Trophoblast cell (in vitro differentiated cells and primary cell): ENCODE results near the gene ZNF277.

Source experiments
- DNase-seq, 2 donors: peaks; one replicate each; pipeline ENCODE4 v3.0.0-alpha.2; 2016
- H2AFZ ChIP-seq: 2 replicates; pipeline ENCODE4 v1.6.1; 2013; ENCODE audit warnings: low read length, moderate library complexity, mild to moderate bottlenecking; ENCODE audit not compliant: insufficient read depth, poor library complexity
- H2AK5ac ChIP-seq: 2 replicates; pipeline ENCODE4 v1.6.1; 2013; ENCODE audit warnings: mild to moderate bottlenecking, low read length
- H2BK120ac ChIP-seq: 2 replicates; pipeline ENCODE4 v1.6.1; 2013; ENCODE audit warnings: low read length, mild to moderate bottlenecking, moderate library complexity; ENCODE audit not compliant: insufficient read depth, poor library complexity
- H2BK12ac ChIP-seq: 2 replicates; pipeline ENCODE4 v1.6.1; 2013; ENCODE audit warnings: mild to moderate bottlenecking, low read length, moderate library complexity
- H2BK5ac ChIP-seq: 2 replicates; pipeline ENCODE4 v1.6.1; 2013; ENCODE audit warnings: low read length, low read depth, moderate library complexity, mild to moderate bottlenecking; ENCODE audit not compliant: poor library complexity
- H3K14ac ChIP-seq: 2 replicates; pipeline ENCODE4 v1.6.1; 2013; ENCODE audit warnings: mild to moderate bottlenecking, low read length
- H3K18ac ChIP-seq: 2 replicates; pipeline ENCODE4 v1.6.1; 2013; ENCODE audit warnings: mild to moderate bottlenecking, low read length
- H3K23ac ChIP-seq: 2 replicates; pipeline ENCODE4 v1.6.1; 2013; ENCODE audit warnings: low read length
- H3K27ac ChIP-seq: 2 replicates; pipeline ENCODE4 v1.5.1; 2013; ENCODE audit warnings: low read depth, mild to moderate bottlenecking, inconsistent platforms, low read length, moderate library complexity
- H3K27me3 ChIP-seq: 2 replicates; pipeline ENCODE4 v1.6.1; 2013; ENCODE audit warnings: inconsistent platforms, mild to moderate bottlenecking, low read length, moderate library complexity; ENCODE audit not compliant: insufficient read depth
- H3K36me3 ChIP-seq, 2 experiments: 1 replicate in 1 of 2; 2 replicates in 1 of 2; pipeline ENCODE4 v1.6.1; 2013; ENCODE audit warnings: low read length in 2 of 2, mild to moderate bottlenecking in 2 of 2, moderate library complexity in 1 of 2; ENCODE audit not compliant: insufficient read depth in 2 of 2, control insufficient read depth in 1 of 2
- H3K4ac ChIP-seq: 2 replicates; pipeline ENCODE4 v1.6.1; 2013; ENCODE audit warnings: low read depth, mild to moderate bottlenecking, low read length, moderate library complexity
- H3K4me1 ChIP-seq, 2 experiments: 1 replicate in 1 of 2; 2 replicates in 1 of 2; pipeline ENCODE4 v1.6.1; 2013; ENCODE audit warnings: low read length in 2 of 2, mild to moderate bottlenecking in 2 of 2, moderate library complexity in 1 of 2; ENCODE audit not compliant: insufficient read depth in 2 of 2, control insufficient read depth in 1 of 2
- H3K4me2 ChIP-seq: 2 replicates; pipeline ENCODE4 v1.6.1; 2013; ENCODE audit warnings: inconsistent platforms, mild to moderate bottlenecking, low read length, moderate library complexity
- H3K4me3 ChIP-seq: 2 replicates; pipeline ENCODE4 v1.5.1; 2013; ENCODE audit warnings: mild to moderate bottlenecking, low read depth, low read length, inconsistent platforms
- H3K79me1 ChIP-seq: one replicate; pipeline ENCODE4 v1.6.1; 2013; ENCODE audit warnings: low read length
- H3K79me2 ChIP-seq: 2 replicates; pipeline ENCODE4 v1.6.1; 2013; ENCODE audit warnings: low read length, mild to moderate bottlenecking; ENCODE audit not compliant: control insufficient read depth, insufficient read depth, poor library complexity
- H3K9ac ChIP-seq: 2 replicates; pipeline ENCODE4 v1.6.1; 2013; ENCODE audit warnings: mild to moderate bottlenecking, low read length
- H3K9me3 ChIP-seq: 2 replicates; pipeline ENCODE4 v1.6.1; 2013; ENCODE audit warnings: low read depth, mild to moderate bottlenecking, control low read depth, inconsistent platforms, low read length; ENCODE audit not compliant: insufficient read depth
- H4K12ac ChIP-seq: 2 replicates; pipeline ENCODE4 v1.6.1; 2013; ENCODE audit warnings: low read depth, mild to moderate bottlenecking, low read length, moderate library complexity
- H4K8ac ChIP-seq: 2 replicates; pipeline ENCODE4 v1.6.1; 2013; ENCODE audit warnings: low read depth, mild to moderate bottlenecking, low read length, moderate library complexity
- H4K91ac ChIP-seq: one replicate; pipeline ENCODE4 v1.6.1; 2013; ENCODE audit warnings: low read depth, mild to moderate bottlenecking, low read length, moderate library complexity
- WGBS: extraction: QIAGEN DNeasy Blood & Tissue Kit; methylation state at CpG from one replicate; pipeline ENCODE4 v1.1.7; 2013; ENCODE audit warnings: missing lambda C conversion rate; ENCODE audit not compliant: insufficient read length, insufficient coverage; ENCODE audit errors: extremely low coverage; 5-methylcytosine and 5-hydroxymethylcytosine counted together

Gene ZNF277

DNA sequence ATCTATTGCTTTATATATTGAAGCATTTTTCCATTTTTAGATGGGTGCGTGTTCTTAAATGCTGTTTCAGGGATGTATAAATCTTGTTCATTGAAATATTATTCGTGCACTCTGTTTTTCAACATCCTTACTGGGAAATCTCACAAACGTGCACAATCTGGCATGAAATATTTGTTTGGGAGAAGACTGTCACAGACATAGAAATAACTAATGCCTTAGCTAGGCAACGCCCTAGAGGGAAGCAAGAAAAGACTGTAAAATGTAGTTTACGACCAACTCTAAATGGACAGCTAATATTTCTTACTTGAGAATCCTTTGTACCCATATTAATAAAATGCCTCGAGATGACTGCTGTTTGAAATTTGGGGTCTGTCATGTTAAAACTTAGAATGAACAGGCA lies 9.2 kb upstream of the ZNF277 start:
- no peak overlapping the region for H2AK5ac ChIP-seq
- H3K4me2 ChIP-seq: no peak overlapping the region
- H4K91ac ChIP-seq: no peak overlapping the region
- H3K27ac ChIP-seq: no peak overlapping the region
- H2BK5ac ChIP-seq: no peak overlapping the region
- H2BK120ac ChIP-seq: no peak overlapping the region
- H2AFZ ChIP-seq: no peak overlapping the region
- no peaks in the 10 kb centered on the region for H3K36me3 ChIP-seq
- no peaks in the 10 kb centered on the region for H3K9me3 ChIP-seq
- H4K8ac ChIP-seq: no peak overlapping the region
- H4K12ac ChIP-seq: no peak overlapping the region
- no peak for DNase-seq
- H3K18ac ChIP-seq: no peak overlapping the region
- H2BK12ac ChIP-seq: no peak overlapping the region
- H3K79me2 ChIP-seq: no peaks in the 10 kb centered on the region
- no CpG with 5 or more reads among the region's 6 CpGs for WGBS
- no peak overlapping the region for H3K9ac ChIP-seq
- no peak overlapping the region for H3K4ac ChIP-seq
- no peaks in the 10 kb centered on the region for H3K79me1 ChIP-seq
- no peak overlapping the region for H3K4me3 ChIP-seq
- no peak overlapping the region for H3K14ac ChIP-seq
- H3K4me1 ChIP-seq: peaks cover 0 to 2% of the 10 kb centered on the region in 2 experiments
- H3K27me3 ChIP-seq: no peaks in the 10 kb centered on the region
- no peak overlapping the region for H3K23ac ChIP-seq

DNA sequence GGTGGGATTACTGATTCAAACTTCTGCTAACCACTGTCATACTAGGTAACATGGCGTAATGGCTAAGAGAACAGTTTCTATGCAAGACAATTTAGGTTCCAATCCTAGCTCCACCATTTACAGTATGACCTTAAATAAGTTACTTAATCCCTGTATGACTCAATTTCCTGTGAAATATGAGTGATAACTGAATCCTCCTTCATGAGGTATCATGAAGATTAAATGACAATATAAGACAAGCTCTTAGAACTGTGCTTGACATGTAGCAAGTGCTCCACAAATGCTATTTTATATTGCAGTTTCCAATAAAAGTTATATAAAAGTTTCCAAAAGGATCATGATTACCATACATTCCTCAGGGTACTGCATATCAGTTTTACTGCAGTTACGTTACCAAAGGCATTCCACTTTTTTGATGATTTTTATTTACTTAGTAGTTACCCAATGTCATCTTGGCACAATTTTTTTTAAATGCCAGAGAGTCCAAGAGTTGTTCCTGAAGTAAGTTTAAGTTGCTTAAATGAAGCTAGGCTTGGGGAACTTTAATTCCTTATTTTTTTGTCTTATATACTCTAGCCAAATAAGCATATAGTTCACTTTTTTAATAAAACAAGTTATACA lies 7.3 kb upstream of the ZNF277 start:
- no peaks in the 10 kb centered on the region for H3K9me3 ChIP-seq
- peaks cover 2% of the 10 kb centered on the region for H3K79me2 ChIP-seq
- no peak overlapping the region for H3K27ac ChIP-seq
- H3K18ac ChIP-seq: no peak overlapping the region
- no peak overlapping the region for H3K9ac ChIP-seq
- H2BK5ac ChIP-seq: no peak overlapping the region
- no peak overlapping the region for H3K14ac ChIP-seq
- H2AFZ ChIP-seq: no peak overlapping the region
- H3K4me1 ChIP-seq: peaks cover 3 to 4% of the 10 kb centered on the region in 2 experiments
- H3K4ac ChIP-seq: no peak overlapping the region
- no peak overlapping the region for H2AK5ac ChIP-seq
- no peak overlapping the region for H4K12ac ChIP-seq
- no peak overlapping the region for H2BK120ac ChIP-seq
- no peak overlapping the region for H4K8ac ChIP-seq
- no peaks in the 10 kb centered on the region for H3K36me3 ChIP-seq
- H3K4me3 ChIP-seq: no peak overlapping the region
- DNase-seq: no peak
- H3K4me2 ChIP-seq: no peak overlapping the region
- H4K91ac ChIP-seq: no peak overlapping the region
- WGBS: no CpG with 5 or more reads among the region's 2 CpGs
- no peak overlapping the region for H3K23ac ChIP-seq
- no peaks in the 10 kb centered on the region for H3K79me1 ChIP-seq
- H3K27me3 ChIP-seq: no peaks in the 10 kb centered on the region
- H2BK12ac ChIP-seq: no peak overlapping the region

DNA sequence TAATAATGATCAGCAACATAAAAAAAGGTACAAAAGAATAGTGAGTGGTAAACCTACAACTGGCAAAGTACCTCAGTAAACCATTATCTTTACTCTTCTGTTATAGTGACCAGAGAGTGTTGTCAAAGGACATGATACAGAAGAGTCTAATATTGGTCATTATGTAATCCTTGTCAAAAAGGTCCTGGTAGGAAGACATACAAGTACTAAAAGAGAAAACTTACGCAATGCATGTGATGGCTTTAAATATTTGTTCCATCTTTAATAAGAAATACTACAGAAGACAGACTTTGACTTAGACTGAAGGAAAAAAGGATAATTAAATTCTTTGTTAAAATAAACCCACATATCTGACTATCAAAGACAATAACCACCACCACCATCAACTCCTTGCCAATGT lies 6.8 kb upstream of the ZNF277 start:
- Histone ChIP-seq H3K4me1 (peaks cover 3 to 6% of the 10 kb centered on the region in 2 experiments), H3K9ac (no peak overlapping the region), H2BK120ac (no peak overlapping the region), H3K36me3 (no peaks in the 10 kb centered on the region), H2AFZ (no peak overlapping the region), H4K91ac (no peak overlapping the region), H3K27me3 (no peaks in the 10 kb centered on the region), H3K4me3 (no peak overlapping the region), H3K4ac (no peak overlapping the region), H2AK5ac (no peak overlapping the region), H2BK12ac (no peak overlapping the region), H3K18ac (no peak overlapping the region), H2BK5ac (no peak overlapping the region), H3K79me1 (no peaks in the 10 kb centered on the region), H3K9me3 (no peaks in the 10 kb centered on the region), H4K12ac (no peak overlapping the region), H4K8ac (no peak overlapping the region), H3K4me2 (no peak overlapping the region), H3K23ac (no peak overlapping the region), H3K14ac (no peak overlapping the region), H3K27ac (no peak overlapping the region), H3K79me2 (peaks cover 2% of the 10 kb centered on the region)
- WGBS: no CpG with 5 or more reads among the region's 1 CpG
- DNase-seq: no peak

DNA sequence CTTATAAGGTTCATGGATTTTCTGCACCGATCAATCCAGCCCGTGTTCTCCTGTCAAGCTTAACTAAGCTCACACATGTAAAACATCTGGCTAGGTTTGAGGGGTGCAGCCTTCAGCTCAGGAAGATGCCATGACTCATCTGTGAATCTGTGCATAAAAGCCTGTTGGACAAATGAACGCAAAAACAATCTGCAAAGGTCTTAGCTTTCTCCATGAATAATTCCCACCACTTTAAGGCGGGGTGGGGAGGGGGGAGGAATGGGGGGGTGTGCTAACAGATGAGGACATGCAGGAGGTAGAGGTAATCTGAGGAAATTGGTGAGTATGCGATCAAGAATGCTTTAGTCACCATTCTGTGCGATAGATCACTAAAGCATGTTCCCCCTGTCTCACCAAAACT lies 5.1 kb upstream of the ZNF277 start:
- Histone ChIP-seq H3K79me2 (peaks cover 9% of the 10 kb centered on the region), H3K79me1 (peaks cover 8% of the 10 kb centered on the region), H3K18ac (no peak overlapping the region), H2AK5ac (no peak overlapping the region), H2BK120ac (no peak overlapping the region), H3K9me3 (no peaks in the 10 kb centered on the region), H3K4ac (no peak overlapping the region), H2BK5ac (no peak overlapping the region), H3K27ac (no peak overlapping the region), H3K9ac (no peak overlapping the region), H2AFZ (no peak overlapping the region), H3K4me1 (peaks cover 3 to 6% of the 10 kb centered on the region in 2 experiments), H2BK12ac (no peak overlapping the region), H3K4me3 (no peak overlapping the region), H4K91ac (no peak overlapping the region), H3K27me3 (no peaks in the 10 kb centered on the region), H4K8ac (no peak overlapping the region), H3K14ac (no peak overlapping the region), H3K23ac (no peak overlapping the region), H3K4me2 (no peak overlapping the region), H3K36me3 (no peaks in the 10 kb centered on the region), H4K12ac (no peak overlapping the region)
- DNase-seq: no peak
- WGBS: no CpG with 5 or more reads among the region's 6 CpGs
